Activated CD4-positive, alpha-beta T cell treated with anti-CD3 and anti-CD28 coated beads for 24 hours (primary cell): ENCODE measurements around the gene USP20.

Experiments used
- DNase-seq, 2 donors: peaks; one replicate each; pipeline ENCODE4 v3.0.0-alpha.2; 2020; ENCODE audit warnings: low read depth in 2 of 2

The USP20 gene

GRCh38 chr9:129918296-129918950, 83.2 kb downstream of the USP20 start:
- DNase-seq, result no peak

- DNase-seq, result no peak
These were observed 84.0 kb downstream of the USP20 start for GRCh38 chr9:129919277-129919676.

- DNase-seq, result no peak
These were observed 84.6 kb downstream of the USP20 start for GRCh38 chr9:129919841-129920240.

DNA sequence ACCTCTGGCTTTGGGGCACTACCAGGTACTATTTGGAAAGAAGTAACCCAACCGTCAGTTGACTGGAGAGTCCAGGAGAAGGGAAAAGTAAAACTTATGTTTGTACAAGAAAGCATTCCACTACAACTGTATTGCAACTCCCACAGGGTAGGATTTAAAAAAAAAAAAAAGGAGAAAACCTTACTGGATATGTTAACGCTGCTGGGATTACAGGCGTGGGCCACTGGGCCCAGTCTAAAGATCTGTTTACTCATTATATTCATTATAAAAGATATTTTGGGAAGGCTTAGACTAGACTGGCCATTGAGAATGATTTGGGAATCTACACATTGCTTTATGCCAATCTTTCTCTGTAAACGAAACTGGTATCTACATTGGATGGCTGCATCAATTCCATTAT, 86.6 kb downstream of the USP20 start:
- no peak for DNase-seq

GRCh38 chr9:129923589-129923988, 88.3 kb downstream of the USP20 start:
- no peak for DNase-seq

DNA sequence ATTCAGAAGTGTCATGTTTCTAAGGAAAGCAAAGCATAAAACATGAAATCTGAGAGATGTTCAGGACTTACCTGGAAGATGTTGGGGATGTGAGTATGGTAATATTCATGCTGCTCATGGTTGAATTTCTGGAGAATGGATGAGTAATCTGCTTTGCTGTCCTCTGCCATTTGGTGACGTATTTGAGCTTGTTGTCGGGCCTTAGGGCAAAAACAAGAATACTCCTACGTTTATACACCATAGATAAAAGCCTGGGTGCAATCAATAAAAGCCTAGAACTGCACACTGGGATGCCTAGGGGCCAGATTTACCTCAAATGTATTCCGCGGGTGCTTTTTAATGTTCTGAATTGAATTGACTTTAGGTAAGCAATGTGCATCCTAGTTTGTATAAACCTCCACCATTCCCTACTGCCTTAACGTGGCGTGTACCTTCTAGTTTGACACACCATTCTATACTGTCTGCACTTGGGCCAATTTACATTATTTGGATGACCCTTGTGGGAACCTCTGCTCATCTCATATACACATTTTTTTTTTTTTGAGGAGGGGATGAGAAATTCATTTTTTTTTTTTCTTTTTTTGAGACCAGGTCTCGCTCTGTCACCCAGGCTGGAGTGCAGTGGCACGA, 94.4 kb downstream of the USP20 start:
- no peak for DNase-seq

DNA sequence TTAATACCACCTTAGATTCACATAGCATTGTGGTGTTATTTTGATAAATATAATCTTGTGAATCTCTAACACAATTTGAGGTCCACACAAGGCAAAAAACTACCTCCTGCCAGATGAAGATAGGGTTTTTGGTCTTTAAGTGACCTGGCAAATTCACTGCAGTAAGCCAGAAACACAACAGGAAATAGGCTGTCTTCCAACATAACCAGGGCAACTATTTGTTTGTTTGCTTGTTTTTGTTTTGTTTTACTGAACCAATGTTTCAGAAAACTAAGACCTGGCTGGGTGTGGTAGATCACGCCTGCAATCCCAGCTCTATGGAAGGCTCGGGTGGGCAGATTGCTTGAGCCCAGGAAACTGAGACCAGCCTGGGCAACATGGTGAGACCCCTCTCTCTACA, 95.5 kb downstream of the USP20 start:
- DNase-seq, result no peak
